ENCODE data around the gene PSMD5. TPM values are rescaled to one million over a fixed set of nuclear protein-coding genes. Genes with fewer than 3 reads are reported as not detected.

PSMD5 gene
- total RNA-seq, 1 experiment from 2014 or later, result 53.0 TPM

DNA sequence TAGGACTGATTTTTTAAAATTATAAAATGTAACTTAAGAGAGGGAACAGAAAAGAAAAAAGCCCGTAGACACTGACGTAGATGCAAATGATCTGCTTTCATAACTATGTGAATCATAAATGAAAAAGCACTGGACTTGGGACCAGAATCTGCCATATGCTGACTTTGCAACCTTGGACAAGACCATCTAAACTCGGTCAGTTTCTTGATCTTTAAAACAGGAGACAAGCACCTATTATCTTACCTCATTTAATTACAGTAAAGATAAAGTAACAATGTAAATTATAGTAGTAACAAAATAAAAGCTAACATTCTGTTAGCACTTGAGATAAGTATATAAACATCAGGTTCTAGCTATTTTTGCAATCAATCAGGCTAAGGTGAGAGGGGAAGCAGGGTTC is 69.5 kb downstream of the PSMD5 start:
- Histone ChIP-seq H3K9me3 (ENCODE audit: control insufficient read depth, insufficient read depth, low read depth, low read length) (no peaks in the 10 kb centered on the region), H3K4me3 (ENCODE audit: low read depth in 2 of 2, low read length in 2 of 2) (no peak overlapping the region), H3K4me1 (ENCODE audit: control insufficient read depth, insufficient read depth, low read length) (no peaks in the 10 kb centered on the region), H3K27me3 (ENCODE audit: control insufficient read depth, insufficient read depth, low read length) (no peaks in the 10 kb centered on the region), H3K27ac (ENCODE audit: low read length) (no peak overlapping the region), H3K36me3 (ENCODE audit: control insufficient read depth, insufficient read depth, low read length) (peaks cover 10% of the 10 kb centered on the region)
- no TSS peak for BruUV-seq (replicated peaks)
- ChIA-PET POLR2A (no interaction called here), CTCF (interaction anchor here (0.6 kb wide), 1 partner anchor 70 kb away, joined by 3 read pairs; no protein-coding TSS in a partner anchor)
- DNase-seq (ENCODE audit: low read depth, low spot score) (no peak), ATAC-seq (no peak)
- TF ChIP-seq TCF7L2 (IDR thresholded peaks at IDR 0.05; ENCODE audit: low read depth, low read length), result no peak
- TF ChIP-seq, protein P1, sequence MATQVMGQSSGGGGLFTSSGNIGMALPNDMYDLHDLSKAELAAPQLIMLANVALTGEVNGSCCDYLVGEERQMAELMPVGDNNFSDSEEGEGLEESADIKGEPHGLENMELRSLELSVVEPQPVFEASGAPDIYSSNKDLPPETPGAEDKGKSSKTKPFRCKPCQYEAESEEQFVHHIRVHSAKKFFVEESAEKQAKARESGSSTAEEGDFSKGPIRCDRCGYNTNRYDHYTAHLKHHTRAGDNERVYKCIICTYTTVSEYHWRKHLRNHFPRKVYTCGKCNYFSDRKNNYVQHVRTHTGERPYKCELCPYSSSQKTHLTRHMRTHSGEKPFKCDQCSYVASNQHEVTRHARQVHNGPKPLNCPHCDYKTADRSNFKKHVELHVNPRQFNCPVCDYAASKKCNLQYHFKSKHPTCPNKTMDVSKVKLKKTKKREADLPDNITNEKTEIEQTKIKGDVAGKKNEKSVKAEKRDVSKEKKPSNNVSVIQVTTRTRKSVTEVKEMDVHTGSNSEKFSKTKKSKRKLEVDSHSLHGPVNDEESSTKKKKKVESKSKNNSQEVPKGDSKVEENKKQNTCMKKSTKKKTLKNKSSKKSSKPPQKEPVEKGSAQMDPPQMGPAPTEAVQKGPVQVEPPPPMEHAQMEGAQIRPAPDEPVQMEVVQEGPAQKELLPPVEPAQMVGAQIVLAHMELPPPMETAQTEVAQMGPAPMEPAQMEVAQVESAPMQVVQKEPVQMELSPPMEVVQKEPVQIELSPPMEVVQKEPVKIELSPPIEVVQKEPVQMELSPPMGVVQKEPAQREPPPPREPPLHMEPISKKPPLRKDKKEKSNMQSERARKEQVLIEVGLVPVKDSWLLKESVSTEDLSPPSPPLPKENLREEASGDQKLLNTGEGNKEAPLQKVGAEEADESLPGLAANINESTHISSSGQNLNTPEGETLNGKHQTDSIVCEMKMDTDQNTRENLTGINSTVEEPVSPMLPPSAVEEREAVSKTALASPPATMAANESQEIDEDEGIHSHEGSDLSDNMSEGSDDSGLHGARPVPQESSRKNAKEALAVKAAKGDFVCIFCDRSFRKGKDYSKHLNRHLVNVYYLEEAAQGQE (IDR thresholded peaks at IDR 0.05; ENCODE audit: insufficient read depth in 1 of 2, low read depth in 2 of 2, low read length in 1 of 2), result no peak
- no peak for TF ChIP-seq SIN3A (IDR thresholded peaks at IDR 0.05; ENCODE audit: borderline replicate concordance, insufficient read depth, low read depth, low read length)
- TF ChIP-seq POLR2AphosphoS5 (IDR thresholded peaks at IDR 0.05; ENCODE audit: low read depth, low read length), result no peak
- TF ChIP-seq, protein P2, sequence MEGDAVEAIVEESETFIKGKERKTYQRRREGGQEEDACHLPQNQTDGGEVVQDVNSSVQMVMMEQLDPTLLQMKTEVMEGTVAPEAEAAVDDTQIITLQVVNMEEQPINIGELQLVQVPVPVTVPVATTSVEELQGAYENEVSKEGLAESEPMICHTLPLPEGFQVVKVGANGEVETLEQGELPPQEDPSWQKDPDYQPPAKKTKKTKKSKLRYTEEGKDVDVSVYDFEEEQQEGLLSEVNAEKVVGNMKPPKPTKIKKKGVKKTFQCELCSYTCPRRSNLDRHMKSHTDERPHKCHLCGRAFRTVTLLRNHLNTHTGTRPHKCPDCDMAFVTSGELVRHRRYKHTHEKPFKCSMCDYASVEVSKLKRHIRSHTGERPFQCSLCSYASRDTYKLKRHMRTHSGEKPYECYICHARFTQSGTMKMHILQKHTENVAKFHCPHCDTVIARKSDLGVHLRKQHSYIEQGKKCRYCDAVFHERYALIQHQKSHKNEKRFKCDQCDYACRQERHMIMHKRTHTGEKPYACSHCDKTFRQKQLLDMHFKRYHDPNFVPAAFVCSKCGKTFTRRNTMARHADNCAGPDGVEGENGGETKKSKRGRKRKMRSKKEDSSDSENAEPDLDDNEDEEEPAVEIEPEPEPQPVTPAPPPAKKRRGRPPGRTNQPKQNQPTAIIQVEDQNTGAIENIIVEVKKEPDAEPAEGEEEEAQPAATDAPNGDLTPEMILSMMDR (IDR thresholded peaks at IDR 0.05), result no peak
- intact Hi-C loops (cut with micrococcal nuclease; ENCODE audit: unreplicated experiment) (no loop called here), in situ Hi-C loops (cut with HindIII; ENCODE audit: low pct_unique_long_range_greater_than_20kb, low sequenced_read_pairs) (no loop called here)

DNA sequence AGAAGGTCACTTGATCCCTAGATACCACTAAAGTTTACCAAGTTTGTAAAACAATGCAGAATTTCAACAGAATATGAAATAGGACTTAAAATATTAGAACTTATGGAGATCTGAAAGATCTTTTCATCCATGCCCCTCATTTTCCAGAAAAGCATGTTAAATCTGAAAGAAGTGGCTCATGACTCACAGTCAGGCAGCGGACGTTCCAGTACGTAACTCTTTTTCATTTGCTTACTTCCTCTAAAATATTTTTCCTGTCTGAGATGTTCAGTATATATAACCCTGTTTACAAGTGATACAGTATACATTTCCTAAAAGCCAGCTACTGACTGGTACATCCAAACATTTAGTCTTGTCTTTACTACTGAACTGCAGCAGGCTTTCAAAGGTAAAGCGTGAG is 71.8 kb downstream of the PSMD5 start:
- no TSS peak for BruUV-seq (replicated peaks)
- peaks cover 4% of the 10 kb centered on the region for H3K36me3 ChIP-seq (ENCODE audit: control insufficient read depth, insufficient read depth, low read length)
- in situ Hi-C loops (cut with HindIII; ENCODE audit: low pct_unique_long_range_greater_than_20kb, low sequenced_read_pairs), result no loop called here

More for the DNA sequence above, 71.8 kb downstream of the PSMD5 start:
- DNase-seq (ENCODE audit: low read depth, low spot score), result no peak
- CTCF ChIA-PET, result no interaction called here
- Histone ChIP-seq H3K27ac (ENCODE audit: low read length) (no peak overlapping the region), H3K4me3 (ENCODE audit: low read depth in 2 of 2, low read length in 2 of 2) (no peak overlapping the region), H3K4me1 (ENCODE audit: control insufficient read depth, insufficient read depth, low read length) (no peaks in the 10 kb centered on the region), H3K9me3 (ENCODE audit: control insufficient read depth, insufficient read depth, low read depth, low read length) (no peaks in the 10 kb centered on the region), H3K27me3 (ENCODE audit: control insufficient read depth, insufficient read depth, low read length) (no peaks in the 10 kb centered on the region)
- TF ChIP-seq TCF7L2 (IDR thresholded peaks at IDR 0.05; ENCODE audit: low read depth, low read length), result no peak
- TF ChIP-seq SIN3A (IDR thresholded peaks at IDR 0.05; ENCODE audit: borderline replicate concordance, insufficient read depth, low read depth, low read length), result no peak
- TF ChIP-seq, protein P2 (IDR thresholded peaks at IDR 0.05), result no peak
- TF ChIP-seq POLR2AphosphoS5 (IDR thresholded peaks at IDR 0.05; ENCODE audit: low read depth, low read length), result no peak
- TF ChIP-seq, protein P1 (IDR thresholded peaks at IDR 0.05; ENCODE audit: insufficient read depth in 1 of 2, low read depth in 2 of 2, low read length in 1 of 2), result no peak
- no peak for ATAC-seq
- intact Hi-C loops (cut with micrococcal nuclease; ENCODE audit: unreplicated experiment), result no loop called here
- POLR2A ChIA-PET, result no interaction called here
